ENCODE measurements around the gene POM121L2.

DNA sequence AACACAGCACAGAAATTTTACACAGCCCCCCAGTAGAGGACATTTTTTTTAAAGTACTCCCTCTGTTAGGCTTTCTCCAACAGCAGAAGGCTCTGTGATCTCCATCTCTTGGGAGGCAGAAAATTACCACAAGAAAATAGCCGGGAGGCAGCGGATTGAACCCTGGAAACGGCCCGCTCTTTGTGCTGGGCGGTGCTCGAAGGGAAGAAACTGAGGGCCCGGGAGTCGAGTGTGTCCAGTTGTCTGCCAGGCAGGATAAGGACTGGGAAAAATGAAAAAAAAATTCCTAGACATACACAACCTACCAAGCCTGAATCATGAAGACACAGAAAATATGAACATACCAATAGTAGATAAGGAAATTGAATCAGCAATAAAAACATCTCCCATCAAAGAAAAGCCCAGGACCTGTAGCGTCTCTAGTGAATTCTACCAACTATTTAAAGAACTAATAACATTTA, 31.5 kb downstream of the POM121L2 start:
- TF ChIP-seq POLR2A (IDR thresholded peaks at IDR 0.05; ENCODE audit: low read length) (no peak), GATA1 (IDR thresholded peaks at IDR 0.05; ENCODE audit: low read depth, low read length) (no peak)
